GM18951 (cell line): Measurements from ENCODE around the gene ARL15.

Source experiments
- POLR2A ChIP-seq: IDR thresholded peaks from 4 replicates; pipeline ENCODE4 v1.6.1; 2011; ENCODE audit warnings: mild to moderate bottlenecking; ENCODE audit not compliant: insufficient read length, insufficient read depth; ENCODE audit errors: extremely low read depth
- in situ Hi-C: fragments of 300-500 bp; cut with MboI; formaldehyde crosslinking; loops from one replicate; pipeline ENCODE4 v1.12.0; 2022; ENCODE audit warnings: low sequenced_read_pairs, mixed read lengths, inconsistent platforms; ENCODE audit not compliant: unreplicated experiment

The ARL15 gene

DNA sequence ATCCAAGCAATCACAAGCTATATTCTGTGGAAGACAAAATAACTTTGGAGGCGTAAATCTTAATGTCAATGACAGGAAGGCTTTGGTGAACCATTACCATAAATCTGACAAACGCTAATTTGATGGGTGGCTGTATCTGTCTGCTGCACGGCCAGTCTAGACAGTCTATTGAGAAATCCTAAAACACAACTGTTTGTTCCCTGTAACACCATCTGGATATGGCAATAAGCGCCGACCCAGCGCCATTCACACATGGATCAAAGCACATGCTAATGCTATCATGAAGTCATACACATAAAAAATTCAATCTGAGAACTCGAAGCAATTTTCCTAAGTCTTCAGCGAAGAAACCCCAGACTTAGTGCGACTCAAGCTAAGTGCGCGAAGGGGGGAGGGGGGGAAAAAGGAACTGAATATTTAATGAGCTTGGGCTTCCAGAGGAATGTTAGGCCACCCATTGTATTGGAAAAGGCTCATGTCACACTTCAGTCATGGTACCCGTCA is 95.1 kb downstream of the ARL15 start:
- in situ Hi-C loops, result loop anchor here (25.0 kb wide), 1 partner anchor 1053 kb away; no protein-coding TSS in a partner anchor
- no peak for TF ChIP-seq POLR2A

DNA sequence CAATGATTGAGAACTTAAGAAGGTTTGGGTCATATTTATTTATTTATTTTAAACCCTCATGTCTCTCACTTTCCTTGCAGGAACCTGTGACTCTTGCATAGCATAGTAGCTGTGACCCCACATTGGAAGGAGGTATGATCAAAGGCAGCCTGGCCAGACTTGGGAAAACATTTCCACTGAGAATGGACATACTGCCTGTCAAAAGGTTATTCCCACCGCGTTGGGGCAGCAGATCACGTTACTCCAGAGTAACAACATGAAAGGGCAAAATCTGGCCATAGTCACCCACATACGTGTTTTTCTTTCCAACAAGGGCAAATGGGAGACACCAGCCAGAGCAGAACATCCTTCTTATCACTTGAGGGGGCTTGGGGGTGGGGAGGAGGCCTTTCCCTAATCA is 95.7 kb downstream of the ARL15 start:
- in situ Hi-C loops, result loop anchor here (25.0 kb wide), 1 partner anchor 1052 kb away; no protein-coding TSS in a partner anchor

DNA sequence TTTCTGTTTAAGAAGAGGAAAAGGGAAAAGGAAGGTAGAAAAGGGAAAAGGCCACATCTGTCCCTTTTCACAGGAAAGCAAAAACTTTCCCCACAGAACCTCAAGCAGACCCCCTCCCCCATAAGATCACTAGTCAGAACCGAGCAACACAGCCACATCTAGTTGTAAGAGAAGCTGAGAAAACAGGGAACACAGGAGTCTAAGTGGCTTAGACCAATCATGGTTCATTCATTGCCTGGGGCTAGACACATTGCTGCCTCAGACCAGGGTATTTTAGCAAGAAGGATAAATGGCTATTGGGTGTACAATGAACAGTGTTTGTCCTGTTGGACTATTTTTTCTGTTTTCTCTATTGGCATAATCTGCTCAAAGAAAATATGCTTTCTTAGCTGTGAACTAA is 98.0 kb downstream of the ARL15 start:
- in situ Hi-C loops, result loop anchor here (25.0 kb wide), 1 partner anchor 1050 kb away; no protein-coding TSS in a partner anchor
- TF ChIP-seq POLR2A, result no peak

More for the DNA sequence above, 95.7 kb downstream of the ARL15 start:
- TF ChIP-seq POLR2A, result no peak

DNA sequence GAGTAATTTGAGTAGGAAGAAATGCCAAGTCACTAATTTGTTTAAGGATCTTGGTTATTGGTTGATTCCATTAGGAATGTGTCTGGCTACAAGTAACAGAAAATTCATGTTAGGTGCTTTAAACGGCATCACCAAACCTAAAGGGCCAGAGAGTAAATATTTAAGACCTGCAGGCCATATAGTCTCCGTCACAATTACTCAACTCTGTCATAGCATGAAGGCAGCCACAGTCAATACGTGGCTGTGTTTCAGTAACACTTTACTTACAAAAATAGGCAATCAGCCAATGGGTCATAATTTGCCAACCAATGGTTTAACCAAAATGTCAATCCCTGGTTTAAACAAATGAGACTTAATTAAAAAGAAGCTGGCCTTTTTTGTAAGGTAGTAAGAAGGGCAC is 98.5 kb downstream of the ARL15 start:
- no peak for TF ChIP-seq POLR2A
- in situ Hi-C loops, result loop anchor here (25.0 kb wide), 1 partner anchor 1050 kb away; no protein-coding TSS in a partner anchor

DNA sequence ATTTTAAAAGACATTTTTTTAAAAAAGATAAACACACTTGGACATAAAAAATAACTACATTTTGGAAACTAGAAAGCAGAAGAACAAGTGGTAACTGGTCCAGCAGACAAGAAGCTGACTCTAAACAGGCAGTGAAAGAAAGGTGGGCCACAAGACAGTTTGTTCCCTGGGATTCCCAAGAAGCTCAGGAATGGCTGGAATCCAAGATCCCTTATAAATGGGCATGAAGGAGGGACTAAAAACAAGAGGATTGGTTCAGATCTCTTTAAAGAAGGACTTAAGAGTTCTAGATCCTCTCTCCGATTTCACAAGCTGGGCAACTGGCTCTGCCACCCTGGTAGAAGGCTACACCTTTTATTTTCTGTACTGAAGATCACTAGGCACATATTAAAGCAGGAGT is 102.8 kb downstream of the ARL15 start:
- in situ Hi-C loops, result loop anchor here (25.0 kb wide), 1 partner anchor 1045 kb away; no protein-coding TSS in a partner anchor
- no peak for TF ChIP-seq POLR2A

DNA sequence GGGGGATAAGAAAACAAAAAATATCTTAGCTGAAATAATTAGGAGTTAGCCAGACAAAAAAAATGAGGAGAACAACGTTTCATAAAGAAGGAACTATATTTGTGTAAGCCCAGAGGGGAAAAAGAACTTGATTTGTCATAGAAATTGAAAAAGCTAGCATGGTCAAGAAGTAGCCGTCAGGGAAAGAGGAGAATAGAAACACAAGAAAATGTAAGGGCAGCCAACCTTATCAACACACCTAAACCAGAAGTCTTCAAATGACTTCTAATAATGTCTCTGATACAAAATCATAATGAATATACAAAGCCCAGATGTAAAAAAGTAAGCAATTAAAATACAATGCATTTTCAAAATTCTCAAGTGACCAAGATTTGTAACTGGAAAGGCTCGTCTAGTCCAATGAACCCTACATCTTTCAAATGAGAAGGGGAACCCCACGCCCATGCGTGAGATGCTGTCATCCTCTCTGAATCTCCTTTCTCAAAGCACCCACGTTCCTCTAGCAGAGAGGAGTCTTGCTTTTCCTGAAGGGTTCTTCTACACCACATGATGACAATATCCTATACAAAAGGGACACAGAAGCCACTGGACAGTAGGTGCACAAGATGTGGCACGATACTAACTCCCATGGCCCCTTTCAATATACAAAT is 103.7 kb downstream of the ARL15 start:
- no peak for TF ChIP-seq POLR2A
- in situ Hi-C loops, result loop anchor here (25.0 kb wide), 1 partner anchor 1044 kb away; no protein-coding TSS in a partner anchor

DNA sequence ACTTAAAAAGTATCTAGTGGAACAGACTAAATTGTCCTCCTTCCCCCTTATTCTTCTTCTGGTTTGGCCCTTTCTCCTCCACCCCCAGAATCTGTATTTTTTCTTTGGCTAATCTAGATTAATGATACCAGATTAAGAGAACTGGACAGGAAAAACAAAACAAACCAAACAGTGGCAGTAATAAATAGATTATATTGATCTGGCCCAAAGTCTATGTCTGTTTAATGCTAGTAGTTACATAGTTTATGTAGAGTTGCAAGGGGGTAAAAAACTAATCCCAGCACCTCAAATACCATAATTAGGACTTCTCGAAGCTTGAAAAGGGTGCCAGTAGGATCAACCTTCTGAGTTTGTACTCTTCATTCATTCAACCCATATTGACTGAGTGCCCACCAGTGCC is 104.5 kb downstream of the ARL15 start:
- in situ Hi-C loops, result loop anchor here (25.0 kb wide), 1 partner anchor 1044 kb away; no protein-coding TSS in a partner anchor

DNA sequence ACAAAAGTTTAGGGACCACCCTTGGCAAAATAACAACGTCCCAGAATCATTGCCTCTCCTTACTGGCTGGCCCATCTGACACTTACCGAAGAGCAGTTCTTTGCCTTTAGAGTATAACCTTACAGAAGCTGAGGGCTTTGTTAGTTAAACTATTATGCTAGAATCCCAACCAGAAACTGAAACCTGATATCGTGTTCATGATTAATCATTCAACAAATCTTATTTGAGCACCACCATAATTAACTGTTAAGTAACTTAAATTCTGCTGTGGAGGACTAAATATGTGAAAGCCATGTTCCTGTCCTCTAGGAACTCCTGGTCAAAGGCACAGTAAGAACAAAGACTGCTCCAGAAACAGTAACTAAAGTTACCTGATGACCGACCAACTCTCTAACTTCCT is 104.9 kb downstream of the ARL15 start:
- in situ Hi-C loops, result loop anchor here (25.0 kb wide), 1 partner anchor 1043 kb away; no protein-coding TSS in a partner anchor
- no peak for TF ChIP-seq POLR2A

More for the DNA sequence above, 104.5 kb downstream of the ARL15 start:
- TF ChIP-seq POLR2A, result no peak

DNA sequence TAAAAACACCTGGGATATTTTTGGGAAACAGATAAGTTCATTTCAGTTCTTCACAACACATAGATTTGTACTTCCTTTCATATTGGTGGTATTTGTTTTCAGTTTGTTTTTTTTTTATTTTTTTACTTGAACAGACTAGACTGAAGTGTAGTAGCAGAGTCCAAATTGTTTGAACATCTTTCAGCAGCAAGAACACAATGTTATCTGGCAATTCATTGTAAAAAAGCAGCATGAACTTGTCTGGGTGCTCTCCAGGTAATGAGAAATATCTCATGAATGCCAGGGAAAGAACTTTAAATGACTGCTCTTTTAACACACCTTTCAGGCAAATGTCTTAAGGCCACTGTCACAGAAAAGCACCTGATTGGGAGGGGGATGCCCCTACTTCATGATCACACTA is 113.4 kb downstream of the ARL15 start:
- TF ChIP-seq POLR2A, result no peak
- in situ Hi-C loops, result no loop called here

DNA sequence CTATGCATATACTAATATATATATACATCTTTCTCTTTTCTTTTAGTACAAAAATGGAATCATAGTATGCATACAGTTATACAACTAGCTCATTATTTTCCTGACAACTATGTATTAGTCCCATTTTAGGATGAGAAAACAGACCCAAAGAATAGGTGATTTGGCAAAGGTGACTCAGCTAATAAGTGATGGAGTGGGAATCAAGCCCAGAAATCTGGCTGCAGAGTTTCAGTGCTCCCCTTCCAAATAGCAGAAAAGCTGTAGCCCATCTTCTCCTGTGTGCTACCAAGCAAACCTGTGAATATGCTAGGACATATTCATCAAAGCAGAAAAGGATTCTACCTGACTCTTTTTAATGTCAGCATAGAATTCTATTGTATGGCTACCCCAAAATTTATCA is 114.7 kb downstream of the ARL15 start:
- no peak for TF ChIP-seq POLR2A

DNA sequence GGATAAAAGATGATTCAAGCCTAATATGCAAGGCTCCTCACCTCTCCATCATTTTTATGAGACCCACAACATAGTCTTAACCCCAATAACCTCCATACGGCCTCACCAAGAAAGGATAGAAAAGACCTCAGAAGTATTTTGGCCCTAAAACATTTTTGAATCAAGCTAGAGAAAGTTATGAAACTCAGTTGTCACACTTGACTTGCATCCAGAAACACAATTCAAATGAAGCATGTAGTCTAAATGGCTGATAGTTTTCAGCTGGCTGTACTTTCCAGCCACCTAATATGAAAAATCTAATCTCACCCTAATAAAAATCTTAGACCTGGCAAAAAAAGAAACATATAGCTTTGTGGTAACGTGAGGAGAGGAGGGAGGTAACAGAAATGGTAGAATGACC is 116.1 kb downstream of the ARL15 start:
- in situ Hi-C loops, result no loop called here
- no peak for TF ChIP-seq POLR2A

More for the DNA sequence above, 114.7 kb downstream of the ARL15 start:
- in situ Hi-C loops, result no loop called here

DNA sequence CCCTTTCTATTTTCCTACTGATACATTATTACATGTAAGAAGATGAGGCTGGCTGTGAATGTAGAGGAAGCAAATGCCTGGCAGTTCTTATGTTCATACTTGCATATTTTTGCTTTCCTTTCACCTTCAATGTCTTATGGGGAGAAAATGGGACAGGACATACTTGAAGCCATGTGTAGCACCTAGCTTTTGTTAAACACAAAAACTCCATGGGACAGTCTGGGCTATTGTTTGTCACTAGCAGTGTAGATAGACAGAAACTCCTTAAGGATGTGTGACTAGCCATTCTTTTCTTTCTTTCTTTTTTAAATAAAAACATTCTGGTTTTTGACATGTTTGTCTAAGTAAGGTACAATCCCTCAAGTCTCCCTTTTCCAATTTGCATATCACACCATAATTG is 122.7 kb downstream of the ARL15 start:
- in situ Hi-C loops, result no loop called here
- TF ChIP-seq POLR2A, result no peak

DNA sequence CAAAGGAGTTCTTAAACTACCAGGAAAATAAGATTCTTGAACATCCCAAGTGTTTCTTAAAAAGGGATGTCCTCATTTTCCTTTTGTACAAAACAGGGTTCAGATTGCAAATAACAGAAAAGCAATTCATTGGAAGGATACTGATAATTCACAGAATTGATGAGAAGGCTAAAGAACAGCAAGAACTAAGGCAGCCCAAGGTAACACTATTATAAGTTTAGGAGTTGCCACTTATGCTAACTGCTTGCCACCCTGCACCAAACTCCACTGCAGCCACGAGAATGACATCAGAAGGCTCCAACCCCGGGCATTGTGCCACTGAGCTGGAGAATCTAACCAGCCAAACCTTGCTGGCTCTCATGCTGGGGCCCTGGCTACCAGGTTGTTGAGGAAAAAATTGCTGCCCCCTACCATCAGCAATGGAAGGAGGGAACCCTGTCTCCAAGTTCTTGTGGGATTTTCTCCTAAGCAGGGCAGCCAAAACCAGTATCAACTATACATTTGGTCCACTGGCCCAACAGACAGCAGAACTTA is 123.4 kb downstream of the ARL15 start:
- TF ChIP-seq POLR2A, result no peak
- in situ Hi-C loops, result no loop called here

DNA sequence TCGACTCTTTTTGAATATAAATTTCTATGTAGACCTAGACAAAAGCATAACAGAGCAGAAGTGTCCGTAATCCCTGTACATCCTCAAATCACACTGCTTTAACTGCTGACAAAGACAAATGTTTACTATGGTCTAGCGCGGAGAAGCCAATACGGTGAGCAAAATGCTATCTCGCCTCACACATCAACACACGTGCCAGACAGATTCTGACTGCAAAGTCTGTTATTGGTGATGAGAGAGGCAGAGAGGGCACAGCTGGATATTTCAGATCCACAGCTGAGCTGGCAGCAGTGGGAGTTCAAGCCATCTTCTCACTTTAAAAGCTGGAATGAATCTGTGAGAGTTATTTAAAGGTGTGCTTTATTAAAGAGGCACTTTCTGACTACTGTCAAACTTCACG is 124.3 kb downstream of the ARL15 start:
- in situ Hi-C loops, result no loop called here

More for the DNA sequence above, 124.3 kb downstream of the ARL15 start:
- TF ChIP-seq POLR2A, result no peak
